Stimulated activated CD4-positive, alpha-beta T cell treated with anti-CD3 and anti-CD28 coated beads, TNF-alpha, amount 100 ng/mL, for 48 hours (primary cell): ENCODE measurements around the gene TMEM196.

Experiments
- DNase-seq, 3 donors: peaks; one replicate each; pipeline ENCODE4 v3.0.0-alpha.2; 2020; ENCODE audit warnings: low read depth in 3 of 3

Gene TMEM196

DNA sequence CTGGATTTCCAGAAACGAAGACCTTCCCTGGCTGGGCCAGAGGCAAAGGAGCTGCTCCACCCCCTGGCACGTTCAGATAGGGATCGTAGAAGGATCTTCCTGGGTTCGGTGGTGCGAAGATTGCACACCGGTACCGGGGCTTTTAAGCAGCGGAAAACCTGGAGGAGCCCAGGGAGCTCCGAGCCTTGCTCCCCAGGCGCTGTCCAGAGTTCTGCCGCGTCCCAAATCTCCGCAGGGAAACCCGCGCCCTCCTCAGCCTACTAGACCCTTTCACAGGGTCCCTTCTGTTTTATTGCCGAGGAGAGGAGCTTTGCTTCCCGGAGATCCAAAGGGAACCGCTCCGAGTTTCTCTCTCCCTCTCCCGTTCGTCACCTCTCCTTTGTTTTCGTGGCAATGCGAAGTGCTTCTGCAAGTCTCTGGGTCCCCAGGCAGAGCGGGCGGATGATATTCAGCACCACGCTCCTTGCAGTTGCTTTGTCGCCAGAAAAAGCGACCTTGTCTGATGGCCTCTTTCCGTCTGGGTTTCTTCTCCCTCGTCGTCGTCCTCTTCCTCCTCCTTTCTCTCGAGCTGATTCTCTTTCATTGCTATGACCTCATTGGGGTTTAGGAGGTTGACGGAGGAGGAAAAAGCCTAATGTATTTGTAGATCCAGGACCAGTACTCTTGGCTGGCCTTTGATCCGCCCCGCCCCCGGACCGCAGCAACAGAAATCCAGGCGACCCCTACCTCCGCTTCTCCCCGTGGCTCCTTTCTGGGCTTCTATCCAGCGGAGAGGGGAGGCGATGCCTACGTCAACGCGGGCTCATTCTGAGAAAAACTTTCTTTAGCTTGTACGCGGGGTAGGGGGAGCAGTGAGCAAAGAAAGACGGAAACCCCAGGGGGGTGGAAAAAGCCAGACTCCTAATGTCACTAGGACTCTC, at the start of gene TMEM196:
Gene TMEM196, minus strand, starts transcription at position 777 of the 920 bp plus-strand sequence. CDS start 921 bp downstream, outside the sequence.
- DNase-seq, result no peak

DNA sequence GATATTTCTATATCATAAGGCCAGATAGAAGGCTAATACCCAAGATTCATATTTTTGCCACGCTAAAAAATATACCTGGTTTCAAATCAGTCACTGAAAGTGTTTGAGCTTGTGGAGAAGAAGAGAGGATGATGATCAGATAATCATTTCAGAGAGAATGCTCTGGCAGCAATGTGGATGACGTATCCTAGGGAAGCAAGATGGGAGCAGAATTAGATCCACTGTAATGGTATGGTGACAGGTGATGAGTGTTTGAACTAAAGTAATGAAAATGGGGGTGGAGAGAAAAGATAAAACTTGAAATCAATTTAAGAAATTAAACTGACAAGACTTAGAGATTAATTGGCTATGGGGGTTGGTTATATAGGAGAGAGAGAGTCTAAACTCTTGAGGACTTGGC, 42.7 kb upstream of the TMEM196 start:
- DNase-seq, result no peak

DNA sequence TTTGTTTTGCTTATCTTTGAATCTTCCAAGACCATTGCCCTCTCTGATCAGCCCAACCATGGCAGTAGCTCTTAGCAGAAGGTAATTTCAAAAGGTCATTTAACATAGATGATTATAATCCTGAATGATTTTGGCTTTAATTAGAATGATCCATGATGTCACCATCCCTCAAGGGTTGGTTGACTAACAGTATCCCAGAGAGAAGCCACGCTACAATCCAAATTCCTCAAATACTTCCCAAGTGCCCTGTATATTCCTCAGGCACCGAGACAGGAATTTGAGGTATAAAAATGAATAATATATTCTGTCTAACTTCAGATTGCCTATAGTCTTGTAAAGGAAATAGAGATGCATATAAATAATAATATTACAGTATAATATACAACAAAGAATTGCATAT, 42.1 kb upstream of the TMEM196 start:
- no peak for DNase-seq

DNA sequence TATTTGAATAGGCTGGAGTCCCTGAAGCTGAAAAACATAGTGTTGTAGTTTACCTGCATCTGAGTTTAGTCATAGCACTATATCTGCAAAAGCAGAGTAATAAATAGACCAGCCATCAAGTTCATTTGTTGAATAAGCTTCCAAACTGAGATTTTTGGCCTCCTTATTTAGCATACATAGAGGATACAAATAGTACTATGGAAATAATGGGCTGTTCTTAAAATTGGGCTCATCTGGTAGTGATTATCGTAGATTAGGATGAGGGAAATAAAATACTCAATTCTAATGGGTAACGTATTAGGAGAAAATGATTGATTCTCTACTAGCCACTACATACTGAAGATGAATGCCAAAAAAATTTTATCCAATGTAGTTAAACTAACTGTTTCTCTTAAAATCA, 41.4 kb upstream of the TMEM196 start:
- DNase-seq, result no peak

DNA sequence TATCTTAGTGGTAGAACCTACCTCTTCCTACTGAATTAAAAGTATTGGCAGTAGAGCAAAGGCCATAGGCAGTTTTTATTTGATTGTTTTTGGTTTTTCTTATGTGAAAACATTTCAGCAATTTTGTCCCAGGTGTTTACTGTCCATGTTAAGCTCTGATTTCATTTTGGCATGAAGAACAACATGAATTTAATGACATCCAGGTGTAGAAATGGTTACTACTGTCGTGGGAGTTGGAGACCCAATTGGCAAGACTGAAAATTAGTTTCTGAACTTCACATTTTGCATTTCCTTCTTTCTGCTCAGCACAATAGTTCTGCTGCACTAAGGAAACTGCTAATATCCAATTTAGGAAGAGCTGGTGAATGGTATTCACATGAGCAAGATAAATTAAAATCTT, 38.0 kb upstream of the TMEM196 start:
- DNase-seq, result no peak

DNA sequence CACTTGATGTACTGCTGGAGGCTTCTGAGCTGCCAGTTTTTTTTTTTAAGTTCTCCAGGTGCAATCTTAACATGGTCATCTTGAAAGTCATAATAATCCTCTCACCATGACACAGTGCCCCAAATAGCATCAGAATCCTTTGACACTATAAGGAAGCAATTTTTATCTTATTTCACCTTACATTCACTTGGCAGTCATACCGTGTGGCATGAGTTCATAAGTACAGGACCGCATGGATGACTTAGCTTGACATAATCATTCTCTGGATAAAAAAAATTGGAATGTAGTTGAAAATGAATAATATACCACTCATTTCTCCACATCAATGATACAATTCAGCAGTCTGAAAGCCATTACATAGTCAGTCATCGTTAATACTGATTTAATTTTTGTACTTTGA, 25.6 kb upstream of the TMEM196 start:
- no peak for DNase-seq

DNA sequence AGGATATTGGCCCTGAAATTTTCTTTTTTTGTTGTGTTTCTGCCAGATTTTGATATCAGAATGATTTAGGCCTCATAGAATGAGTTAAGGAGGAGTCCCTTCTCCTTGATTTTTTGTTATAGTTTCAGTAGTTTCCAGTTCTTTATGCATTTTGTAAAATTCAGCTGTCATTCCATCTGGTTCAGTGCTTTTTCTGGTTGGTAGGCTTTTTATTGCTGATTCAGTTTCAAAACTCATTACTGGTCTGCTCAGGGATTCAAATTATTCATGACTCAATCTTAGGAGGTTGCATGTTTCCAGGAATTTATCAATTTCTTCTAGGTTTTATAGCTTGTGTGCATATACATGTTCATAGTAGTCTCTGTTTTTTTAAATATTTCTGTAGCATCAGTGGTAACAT, 10.1 kb upstream of the TMEM196 start:
- no peak for DNase-seq

DNA sequence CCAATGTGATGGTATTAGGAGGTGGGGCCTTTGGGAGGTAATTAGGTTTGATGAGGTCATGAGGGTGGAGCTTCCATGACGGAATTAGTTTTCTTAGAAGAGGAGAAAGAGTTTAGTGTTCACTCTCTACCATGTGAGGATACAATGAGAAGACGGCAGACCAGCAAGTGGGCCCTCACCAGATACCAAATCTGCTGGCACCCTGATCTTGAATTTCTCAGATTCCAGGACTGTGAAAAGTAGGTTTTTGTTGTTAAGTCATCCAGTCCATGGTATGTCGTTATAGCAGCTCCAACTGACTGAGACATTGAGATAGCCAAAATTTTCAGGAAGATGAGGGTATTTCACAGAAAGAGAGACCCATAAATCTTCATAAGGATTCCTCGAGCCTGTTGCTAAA, 3.6 kb upstream of the TMEM196 start:
- DNase-seq, result no peak

DNA sequence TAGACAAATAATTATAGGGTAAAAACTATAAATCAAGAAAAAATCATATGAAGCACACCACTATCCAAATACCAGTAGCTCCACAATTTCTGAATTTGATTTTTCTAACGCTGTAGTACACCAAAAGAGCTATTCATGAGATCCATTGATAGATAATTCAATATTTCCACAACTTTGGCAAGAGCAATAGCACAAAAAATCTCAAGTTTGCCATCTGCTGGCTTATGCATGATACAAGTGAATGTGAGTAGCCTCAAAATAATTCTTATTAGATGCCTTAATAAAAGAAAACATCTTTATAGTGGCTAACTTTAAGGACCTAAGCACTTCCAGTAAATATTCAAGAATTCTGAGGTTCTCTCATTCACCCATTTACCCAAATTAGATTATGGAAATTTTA, 2.2 kb upstream of the TMEM196 start:
- no peak for DNase-seq

DNA sequence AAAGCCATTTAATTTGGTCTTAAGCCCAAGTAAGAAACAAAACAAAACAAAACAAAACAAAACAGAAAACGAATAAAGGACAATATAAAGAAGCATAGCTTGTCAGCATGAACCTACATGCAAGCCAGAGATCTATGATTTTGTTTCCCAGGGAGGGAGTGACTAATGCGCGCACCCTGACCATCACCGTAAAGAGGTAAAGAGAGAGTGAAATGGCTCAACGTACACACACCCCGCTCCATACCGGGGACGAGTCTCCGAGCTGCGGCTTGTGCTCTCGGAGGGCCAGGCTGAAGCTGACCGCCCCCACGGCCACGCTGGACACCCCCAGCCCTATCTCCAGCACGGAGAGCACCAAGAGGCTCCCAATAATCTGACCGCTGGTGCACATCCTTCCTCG, 1.1 kb downstream of the TMEM196 start:
- DNase-seq, result no peak

DNA sequence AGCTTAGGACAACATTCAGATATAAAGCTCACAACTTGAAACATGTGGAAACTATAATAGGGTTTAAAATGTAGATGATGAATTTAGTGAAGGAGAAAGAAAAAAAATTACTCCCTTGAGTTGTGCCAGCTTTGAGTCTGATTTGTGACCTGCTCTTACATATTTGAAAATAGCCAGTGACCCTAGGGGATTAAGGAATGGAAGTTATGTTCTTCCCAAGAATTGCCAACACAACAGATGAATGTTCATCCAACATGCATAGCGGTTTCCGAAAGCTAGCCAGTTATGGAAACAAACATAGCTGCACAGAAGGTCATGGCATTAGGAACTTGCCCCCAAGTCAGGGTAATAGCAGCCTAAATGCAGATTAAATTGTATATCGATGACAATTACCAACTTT, 10.8 kb downstream of the TMEM196 start:
- no peak for DNase-seq

DNA sequence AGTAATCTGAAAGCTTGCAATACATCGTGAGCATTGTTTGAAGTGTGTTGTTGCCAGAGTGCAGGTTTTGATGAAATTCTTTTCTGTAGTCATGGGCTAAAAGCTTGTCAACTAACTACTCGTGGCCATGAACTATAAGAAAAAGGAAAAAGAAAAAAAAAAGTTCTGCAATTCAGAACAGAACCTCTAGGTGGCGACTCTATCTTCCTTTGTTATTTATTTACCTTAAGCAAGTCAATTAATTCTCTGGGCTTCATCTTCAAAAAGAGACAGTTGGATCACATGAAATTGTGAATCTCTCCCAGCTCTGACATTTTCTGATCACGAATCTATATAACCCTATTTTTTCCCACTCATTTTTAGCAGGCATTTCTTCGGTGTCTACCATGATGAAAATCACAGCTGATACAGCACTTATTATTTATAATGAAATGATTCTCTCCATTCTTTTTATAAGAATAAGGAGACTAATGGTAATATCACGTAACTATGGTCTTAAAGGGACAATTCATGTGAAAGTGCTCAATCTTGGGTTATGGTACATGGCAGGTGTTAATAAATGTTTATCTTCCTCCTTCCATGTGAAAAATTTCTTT, 18.8 kb downstream of the TMEM196 start:
- no peak for DNase-seq

DNA sequence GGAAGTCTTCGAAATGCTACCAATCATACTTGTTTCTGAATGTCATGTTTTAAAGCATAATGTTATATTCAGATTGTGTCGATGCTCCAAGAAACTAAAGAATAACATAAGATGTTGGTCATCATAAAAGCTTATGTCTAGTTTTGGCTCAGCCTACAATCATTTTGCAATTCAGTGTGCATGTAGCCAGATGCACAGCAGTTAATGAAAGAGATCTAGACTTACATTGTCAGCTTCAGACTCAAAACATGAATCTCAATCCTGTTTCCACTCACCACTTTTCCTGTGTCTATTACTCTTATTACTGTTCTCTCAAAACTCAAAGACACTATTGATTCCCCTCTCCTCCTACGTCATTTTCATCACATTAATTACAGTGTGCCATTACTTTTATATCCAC, 21.4 kb downstream of the TMEM196 start:
- no peak for DNase-seq

DNA sequence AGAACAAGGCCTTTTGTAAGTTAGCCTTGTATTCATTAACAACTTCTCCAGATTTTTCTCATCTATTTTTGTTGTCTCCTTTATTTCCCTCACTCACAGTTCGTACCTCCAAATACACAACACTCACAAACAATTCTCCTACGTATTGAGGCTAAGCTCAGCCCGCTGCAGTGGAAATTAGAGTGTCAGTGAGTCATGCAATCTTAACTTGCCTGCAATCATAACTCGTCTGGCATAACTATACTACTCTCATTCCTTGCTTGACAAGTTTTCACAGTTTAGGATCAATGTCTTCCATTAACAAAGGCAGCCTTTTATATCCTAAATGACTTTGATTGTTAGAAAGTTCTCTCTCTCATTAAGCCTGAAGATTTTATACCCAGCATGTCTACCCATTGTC, 23.8 kb downstream of the TMEM196 start:
- DNase-seq, result no peak

DNA sequence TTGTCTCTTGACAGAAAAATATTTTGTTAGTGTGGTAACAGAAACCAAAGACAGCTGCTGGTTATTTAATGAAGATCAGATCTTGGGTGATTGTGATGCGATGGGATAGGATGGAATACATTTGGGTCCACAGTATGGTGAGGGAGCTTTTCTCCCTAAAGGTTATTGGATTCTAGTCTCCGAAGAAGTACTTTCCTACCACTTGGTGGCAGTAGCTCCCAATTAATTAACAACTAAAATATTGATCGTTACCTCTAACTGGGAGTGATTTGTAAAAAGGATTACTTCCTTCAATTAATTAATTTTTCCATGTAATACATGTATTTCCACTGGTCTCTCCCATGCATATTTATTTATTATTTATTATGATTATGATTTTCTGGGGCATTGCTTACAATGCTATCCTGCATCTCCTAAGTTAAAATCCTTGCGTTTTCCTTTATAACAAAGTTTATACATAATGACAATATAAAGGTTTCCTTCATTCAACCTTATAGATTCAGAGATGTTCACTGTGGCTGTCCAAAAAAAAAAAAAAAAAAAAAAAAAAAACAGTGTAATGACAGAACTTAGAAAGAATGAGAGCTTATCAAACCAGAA, 25.6 kb downstream of the TMEM196 start:
- no peak for DNase-seq

DNA sequence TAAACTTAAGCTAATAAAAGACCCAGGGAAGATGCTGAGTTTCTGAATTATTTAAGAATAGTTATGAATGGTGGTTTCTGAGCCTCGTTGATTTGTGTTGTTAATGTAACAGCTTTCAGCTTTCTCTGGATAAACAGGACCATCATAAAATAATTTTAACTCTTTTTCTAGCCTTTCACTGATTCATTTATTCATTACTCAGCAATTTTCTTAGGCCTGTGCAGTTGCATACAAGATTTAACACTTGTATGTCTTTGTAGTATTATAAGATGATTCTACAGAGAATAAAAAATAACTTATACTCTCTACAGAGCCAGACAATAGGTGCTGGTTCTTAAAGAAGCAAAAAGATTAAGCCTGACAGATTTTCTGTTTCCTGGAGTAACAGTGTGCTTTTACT, 29.3 kb downstream of the TMEM196 start:
- no peak for DNase-seq

DNA sequence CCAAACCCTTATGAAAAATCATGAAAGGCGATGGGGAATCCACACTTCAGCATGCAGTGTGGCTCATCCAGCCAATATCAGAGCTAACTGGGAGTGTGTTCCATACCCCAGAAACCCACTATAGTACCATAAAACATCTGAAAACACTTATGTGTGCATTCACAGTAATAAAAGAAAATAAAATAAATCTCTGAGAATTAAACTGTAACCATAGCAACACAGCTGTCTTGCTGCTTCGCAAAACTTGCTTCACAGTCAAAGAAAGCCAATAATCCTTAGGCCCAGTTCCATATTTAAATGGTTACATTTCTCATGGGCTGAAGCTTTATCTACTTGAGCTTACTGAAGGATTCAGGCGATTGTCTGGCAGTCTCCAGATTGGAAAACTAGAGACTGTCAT, 44.7 kb downstream of the TMEM196 start:
- DNase-seq, result no peak

DNA sequence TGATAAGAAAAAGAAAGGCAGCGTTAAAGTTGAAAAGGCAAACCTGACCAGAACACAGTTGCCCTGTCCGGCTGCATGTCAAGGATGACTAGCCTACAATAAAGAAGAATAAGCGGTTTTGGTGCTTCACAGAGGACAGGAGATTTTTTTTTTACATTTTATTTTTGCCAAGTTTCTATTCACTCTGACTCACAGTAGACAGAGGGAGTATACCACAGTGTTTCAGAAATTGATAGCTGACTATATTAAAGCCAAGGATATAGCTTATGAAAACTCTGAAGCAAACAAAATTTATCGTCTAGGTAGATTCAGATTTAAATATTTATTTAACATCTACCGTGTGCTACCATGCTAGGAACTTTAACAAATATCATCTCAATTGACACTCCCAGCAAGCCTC, 47.6 kb downstream of the TMEM196 start:
- no peak for DNase-seq

DNA sequence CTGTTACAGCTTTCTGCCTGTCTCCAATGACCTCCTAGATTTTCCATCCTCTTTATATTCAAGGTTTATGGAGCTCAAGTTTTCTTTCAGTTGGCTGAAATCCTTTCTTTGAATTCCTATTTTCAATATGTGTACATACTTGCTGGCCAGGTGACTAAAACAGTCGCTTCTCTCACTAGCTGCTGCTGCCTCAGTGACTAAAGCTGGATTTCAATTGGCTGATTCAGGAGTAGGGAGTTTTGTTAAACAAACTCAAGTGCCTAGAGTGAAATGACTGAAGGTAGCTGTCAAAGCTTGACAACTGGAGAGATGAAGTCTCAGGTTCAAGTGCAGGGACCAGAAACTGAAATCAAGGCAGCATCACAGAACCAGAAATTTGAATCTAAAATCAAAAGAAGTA, 57.9 kb downstream of the TMEM196 start:
- DNase-seq, result no peak

DNA sequence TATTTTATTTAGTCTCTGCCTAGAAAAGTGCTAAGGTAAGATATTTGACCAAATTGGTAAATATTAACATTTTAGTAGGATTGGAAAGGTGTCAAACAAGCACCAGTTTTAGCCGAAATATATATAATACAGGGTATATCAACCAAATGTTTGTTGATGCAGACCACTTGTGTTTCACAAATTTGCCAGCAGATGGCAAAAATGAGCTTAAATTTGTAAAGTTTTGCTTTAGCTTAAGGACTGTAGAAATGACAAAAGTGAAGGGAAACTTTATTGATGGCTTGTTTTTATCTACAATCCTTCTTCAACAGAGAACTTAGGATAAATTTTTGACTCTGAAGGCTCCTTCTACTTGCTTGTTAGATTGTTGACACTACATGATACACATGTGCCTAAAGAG, 59.7 kb downstream of the TMEM196 start:
- DNase-seq, result peak in 1 of 3 donors; percentile 8

DNA sequence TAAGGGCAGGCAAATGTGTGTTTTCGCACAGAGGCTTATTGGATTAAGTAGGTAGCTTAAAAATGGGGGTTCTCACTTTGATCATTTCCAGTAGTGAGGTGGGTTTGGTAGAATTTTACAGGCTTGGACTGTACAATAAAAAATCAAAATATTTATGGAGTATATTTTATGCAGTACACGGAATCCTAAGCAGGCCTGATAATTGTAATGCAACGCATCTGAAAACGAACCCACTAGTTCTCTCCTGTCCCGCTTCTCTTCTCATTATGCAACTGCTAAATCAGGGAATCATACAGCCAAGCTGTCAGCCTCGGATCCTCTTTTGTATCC, 64.2 kb downstream of the TMEM196 start:
- DNase-seq, result no peak

DNA sequence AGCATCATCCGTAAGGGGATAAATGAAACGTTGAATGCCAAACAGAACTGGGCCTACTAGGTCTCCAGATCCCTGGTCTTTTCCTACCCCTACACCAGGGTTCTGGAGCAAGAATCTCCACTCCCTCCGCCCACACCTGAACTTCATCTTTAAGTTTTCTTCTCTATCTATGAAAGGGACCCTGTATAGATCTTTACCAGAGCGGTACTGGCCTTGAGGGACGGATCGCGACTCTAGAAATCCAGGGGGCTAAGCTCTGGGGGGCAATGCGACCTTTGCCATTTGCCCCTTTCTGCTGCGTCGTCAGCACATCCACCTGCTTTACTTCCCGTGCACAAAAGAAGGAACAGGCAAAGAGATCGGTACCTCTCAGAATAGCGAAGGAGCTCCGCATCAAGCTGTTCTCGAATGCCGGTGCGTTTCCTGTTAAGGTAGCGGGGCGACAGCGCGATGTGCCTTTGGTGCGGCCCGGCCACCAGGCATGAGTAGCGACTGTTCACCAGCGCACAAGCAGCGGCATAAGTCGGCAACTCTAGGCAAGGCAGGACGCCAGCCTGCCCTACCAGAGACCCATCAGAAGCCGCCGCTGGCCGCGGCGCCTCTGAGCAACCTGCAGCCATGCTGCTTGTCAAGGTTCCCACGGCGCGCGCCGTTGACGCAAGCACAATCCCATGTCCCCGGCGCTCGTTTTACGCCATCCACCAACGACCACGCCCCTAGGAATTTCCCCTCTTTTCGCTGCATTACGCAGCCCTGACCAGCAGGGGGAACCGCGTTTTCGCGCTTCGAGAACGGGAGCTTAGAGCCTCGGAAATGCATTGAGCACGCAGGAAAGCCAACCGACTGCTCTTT, 64.8 kb downstream of the TMEM196 start, which contains the start of gene POLR1F:
Gene POLR1F, minus strand, starts transcription at position 641 of the 852 bp plus-strand sequence. Its CDS starts 21 bp downstream, at position 620.
- DNase-seq, result peak; percentile 79 to 89 (median 88)
